ENCODE measurements around the gene MYO1E.

Gene MYO1E

DNA sequence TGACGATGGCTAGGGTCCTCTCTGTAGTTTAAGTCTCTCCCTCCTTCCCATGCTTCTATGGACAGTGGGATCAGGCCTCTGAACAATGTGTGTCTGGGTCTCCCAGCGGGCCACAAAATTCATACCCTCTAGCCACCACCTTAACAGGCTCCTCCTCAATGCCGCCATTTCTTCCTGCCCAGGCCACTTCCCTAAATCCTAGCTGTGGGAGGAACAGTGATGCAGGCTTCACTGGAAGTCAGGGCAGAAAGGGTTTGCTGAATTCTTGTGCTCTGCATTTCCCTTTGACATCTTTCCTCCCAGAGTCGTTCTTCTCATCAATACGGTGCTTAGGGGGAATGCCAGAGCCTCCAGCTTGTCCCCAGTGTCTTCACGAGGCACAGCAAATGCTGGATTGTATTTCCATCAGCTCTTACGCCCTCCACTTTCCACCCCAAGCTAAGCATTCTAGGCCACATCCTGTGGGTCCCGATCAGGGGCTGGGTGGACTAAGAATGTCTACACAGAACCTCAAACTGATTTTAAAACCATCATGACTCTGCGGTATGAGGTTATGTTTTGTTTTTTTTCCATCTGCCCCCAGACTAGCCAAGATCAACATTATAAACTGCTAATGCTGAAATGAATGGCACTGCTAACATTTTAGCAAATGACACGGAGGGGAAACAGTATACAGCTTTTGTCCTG lies 177.9 kb downstream of the MYO1E start:
- DNase-seq (ENCODE audit: low read depth, low spot score): no peak

DNA sequence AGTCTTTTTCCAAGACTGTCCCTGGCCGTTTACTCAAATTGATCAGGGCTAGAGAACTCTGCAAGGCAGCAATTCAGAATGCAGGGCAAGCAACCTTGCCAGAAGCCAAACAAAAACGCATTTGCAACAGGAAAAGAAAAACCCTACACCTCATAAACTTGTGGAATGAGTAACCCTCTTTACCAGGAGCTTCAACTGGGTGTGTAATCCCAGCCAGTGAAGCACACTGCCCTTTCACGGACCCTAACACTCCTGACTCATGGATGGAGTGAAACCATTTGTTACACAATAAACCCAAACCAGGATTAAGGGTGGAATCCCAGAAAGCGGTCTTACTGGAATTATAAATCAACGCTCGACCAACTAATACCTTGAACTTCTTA lies 180.8 kb downstream of the MYO1E start:
- no peak for DNase-seq (ENCODE audit: low read depth, low spot score)

DNA sequence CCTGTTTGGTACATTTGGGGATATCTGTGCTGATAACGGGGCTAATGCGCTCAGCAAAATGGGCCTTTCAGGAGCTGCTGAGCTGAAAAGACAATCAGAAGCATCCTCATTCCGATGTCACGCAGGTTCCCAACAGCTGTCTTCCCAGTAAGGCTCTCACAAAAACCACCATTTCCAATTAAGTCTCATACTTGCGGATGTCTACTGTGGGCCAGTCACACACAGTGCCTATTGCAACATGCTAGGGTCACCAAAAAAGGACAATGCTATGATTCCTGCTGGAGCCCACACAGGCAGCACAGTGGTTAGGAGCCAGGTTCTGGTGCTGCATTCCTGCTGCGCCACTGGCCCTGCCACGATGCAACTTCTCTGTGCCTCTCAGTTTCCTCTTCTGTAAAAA lies 182.4 kb downstream of the MYO1E start:
- no peak for DNase-seq (ENCODE audit: low read depth, low spot score)

DNA sequence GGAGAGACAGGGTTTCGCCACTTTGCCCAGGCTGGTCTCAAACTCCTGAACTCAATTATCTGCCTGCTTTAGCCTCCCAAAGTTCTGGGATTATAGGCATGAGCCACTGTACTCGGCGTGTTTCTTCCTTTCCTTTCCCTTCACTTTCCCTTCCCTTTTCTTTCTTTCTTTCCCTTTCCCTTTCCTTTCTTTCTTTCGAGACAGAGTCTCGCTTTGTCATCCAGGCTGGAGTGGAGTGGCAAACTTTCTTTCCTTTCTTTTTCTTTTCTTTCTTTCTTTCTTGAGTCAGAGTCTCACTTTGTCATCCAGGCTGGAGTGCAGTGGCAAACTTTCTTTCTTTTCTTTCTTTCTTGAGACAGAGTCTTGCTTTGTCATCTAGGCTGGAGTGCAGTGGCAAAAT lies 183.4 kb downstream of the MYO1E start:
- no peak for DNase-seq (ENCODE audit: low read depth, low spot score)

DNA sequence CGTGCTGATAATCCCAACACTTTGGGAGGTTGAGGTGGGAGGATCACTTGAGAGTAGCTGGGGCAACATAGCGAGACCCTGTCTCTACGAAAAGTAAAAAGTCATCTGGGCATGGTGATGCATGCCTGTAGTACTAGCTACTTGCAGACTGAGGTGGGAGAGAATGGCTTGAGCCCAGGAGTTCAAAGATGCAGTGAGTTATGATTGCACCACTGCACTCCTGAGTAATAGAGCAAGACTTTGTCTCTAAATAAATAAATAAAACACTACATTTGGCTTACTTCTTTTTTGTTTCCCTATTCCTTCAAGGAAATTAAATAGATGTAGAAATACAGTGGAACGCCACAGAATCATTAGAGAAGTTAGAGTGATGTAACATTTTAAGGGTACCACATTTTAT lies 186.2 kb downstream of the MYO1E start:
- no peak for DNase-seq (ENCODE audit: low read depth, low spot score)

DNA sequence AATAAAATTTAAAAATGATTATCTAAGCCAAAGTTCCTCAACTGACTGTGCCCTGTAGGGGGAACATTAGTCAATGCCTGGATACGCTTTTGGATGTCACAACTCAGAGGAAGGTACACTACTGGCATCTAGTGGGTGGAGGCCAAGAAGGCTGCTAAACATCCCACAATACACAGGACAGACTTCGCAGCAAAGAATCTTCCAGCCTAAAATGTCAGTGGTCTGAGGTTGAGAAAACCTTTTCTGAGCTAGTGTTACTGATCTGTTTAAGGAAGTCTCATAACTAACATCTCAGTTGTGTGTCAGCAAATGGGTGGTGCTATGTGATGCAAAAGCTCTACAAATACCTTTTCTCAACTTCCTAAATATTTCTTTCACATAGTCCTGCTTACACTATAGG lies 186.9 kb downstream of the MYO1E start:
- no peak for DNase-seq (ENCODE audit: low read depth, low spot score)

DNA sequence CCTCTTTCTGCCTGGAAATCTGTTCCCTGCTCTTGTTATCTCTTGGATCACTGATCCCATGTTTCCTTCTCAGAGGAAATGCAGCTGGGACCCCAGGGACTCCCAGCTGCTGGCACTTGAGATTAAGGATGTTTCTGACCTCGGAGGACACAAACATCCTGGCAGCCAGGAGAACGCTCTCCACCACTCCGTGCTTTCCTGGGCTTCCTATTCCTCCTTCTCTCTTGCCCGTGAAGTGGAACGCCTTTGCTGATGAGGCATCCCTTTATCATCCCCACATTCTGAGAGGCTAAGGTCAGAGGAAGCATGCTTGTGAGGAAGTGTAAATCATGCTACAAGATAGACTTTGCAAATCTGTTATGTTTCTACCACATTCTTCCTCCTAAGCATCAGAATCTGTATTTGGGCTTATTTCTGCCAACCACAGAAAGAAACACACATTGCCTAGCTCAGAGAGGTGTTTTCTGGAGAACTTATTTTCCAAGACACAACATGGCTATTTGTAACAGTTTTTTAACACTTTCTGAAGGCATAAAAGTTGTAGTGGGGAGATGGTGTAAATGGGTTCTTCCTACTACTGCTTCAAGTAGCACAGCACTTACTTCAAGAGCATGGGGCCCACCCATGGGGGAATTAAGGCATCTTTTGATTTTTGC lies 191.6 kb downstream of the MYO1E start:
- no peak for DNase-seq (ENCODE audit: low read depth, low spot score)

DNA sequence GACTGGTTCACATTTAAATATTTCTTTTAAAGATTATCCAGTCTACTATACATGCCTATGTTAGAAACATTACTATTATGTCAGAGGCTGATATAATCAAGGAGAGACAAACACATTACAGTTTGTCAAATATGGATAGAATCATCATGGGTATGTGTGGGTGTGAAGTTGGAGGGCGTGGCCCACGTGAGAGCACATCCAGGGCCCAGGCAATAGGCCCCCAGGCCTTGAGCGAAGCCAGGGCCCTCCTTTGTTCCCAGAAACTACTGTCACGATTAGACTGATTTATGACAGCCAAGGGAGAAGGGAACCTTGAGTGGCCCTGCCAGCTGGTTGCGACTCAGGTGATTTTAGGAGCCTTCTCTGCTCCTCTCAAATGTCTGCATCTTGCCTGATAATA lies 193.0 kb downstream of the MYO1E start:
- DNase-seq (ENCODE audit: low read depth, low spot score): no peak

DNA sequence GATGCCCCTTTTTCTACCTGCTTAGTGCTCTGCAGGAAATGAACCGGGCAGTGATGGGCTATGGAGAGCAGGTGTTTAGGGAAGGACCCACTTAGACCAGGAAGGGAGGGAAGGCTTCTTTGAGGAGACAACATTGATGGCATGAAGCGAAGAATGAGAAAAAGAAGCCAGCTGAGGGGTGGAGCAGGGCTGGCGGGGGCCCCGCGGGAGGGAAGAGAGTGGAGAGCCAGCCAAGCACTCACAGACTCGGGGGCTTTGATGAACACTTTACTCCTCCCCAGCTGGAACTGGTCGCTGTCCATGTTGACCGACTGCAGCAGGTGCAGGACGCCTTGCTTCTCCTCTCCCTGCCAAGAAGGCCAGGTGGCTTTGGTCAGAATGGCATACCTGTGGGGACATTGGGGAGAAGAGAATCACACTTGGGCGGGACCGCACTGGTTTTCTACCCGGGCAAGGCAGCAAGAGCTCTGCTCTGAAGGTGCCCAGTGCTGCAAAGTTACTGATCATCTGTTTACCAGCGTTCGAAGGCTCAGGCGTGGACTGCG lies 194.4 kb downstream of the MYO1E start:
- no peak for DNase-seq (ENCODE audit: low read depth, low spot score)

DNA sequence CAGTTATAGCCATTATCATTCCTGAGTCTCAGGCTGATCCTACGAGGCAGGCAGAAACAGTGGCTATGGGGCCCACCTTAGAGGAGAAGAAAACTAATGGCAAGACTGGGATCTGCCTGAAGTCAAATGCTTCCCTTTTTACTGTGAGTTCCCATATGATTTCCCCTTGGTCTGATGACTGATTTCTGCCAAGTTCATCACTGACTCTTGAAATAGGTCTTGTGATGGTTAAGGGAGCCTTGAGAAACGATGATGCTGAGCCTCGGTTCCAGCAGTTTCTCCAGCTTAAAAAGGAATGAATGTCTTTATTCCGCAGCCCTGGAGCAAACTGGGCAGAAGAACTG lies 195.4 kb downstream of the MYO1E start:
- no peak for DNase-seq (ENCODE audit: low read depth, low spot score)

DNA sequence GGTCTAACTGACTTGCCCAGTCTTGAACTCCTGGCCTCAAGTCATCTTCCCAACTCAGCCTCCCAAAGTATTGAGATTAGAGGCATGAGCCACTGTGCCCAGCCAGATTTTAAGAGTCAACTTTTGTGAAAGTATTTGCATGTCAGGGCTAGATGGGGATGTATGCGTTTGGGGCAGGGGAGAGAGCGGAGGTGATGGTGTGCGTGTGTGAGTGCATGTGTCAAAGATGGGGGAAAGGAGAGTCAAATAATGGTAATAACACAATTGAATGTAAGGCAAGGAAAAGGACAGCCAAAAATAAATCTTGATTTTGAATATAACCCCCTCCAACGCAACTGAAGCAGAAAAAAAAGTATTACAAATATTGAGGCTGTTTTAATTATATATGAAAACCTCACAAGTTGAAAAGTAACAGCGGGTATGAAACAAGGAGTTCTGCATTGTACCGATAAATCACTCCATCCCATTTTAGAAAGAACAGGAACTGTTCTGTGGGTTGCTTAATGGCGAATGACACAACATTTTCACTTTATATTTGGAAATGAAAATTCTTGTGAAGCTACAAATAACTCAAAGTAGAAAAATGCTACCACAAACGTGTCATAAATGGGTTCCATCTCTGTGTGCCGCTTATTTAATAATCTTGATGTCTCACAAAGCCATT lies 195.9 kb downstream of the MYO1E start:
- no peak for DNase-seq (ENCODE audit: low read depth, low spot score)

DNA sequence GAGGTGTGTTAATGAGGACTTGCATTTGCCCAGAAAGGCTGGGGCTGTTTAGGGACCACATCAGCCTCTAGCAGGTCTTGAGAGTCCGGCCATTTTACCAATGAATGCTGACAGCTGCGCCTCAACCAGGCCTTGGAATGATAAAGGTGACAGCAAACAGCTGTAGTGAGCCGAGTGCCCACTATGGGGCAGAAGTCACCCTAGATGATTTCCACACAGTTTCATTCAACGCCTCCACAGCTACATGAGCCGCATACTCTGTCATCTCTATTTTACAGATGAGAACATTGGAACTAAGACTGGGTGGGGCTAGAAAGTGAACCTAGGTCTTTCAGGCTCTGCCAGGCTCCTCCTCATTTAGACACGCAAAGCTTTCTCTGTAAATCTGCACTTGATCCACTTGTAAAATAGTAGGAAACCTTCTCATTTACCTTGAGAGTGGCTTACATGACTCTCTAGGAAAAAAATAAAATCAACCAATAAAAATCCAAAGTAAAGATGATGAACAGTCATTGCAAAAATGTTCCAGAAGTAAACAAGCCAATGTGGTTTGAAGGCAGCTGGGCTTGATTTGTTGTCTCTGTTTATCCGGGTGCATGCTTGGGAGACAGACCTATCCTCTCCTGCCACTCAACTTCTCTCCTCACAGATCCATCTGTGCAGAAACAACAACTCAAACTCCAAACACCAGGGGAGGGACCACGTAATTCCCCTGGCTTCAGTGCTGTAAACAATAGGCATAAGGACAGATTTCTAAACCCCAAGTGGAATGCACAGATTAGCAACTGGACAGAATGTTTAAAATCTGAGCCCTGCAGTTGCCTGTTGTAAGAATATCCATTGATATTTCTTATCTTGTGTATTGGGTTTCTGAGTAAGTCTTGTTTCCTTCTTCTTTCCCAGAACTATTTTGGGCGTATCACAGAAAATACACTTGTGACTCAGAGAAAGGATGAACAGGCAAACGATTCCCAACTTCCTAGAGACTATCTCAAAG lies 197.5 kb downstream of the MYO1E start:
- DNase-seq (ENCODE audit: low read depth, low spot score): peak; percentile 43

DNA sequence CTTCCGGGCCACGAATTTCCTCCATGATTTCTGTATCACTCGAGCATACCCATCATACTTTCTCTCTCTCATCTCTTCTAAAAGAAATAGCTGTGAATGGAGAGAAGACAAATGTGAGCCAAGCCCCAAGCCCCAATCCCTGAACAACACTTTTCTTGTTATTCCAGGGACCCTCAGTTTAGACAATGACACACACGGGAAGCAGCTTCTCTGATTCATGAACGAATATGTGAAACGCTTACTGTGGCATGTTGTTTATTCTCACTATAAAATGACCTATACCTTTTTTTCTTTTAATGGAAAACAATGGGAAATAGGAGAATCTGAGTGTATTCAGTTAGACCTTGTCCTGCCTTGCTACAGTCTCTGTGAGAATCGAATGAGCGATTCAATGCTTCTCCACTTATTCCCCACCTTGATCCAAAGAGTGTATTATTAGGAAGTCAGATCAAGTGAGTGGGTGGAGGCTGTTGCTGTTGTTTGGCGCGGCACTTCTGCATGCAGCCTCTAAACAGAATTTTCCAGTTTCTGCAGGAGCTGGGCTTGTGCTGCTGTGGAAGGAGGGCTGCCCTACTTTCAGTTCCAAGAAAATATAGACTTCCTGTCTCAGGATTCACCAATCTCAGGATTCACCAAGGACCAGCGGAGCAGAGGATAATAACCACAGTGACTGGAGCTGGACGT lies 198.4 kb downstream of the MYO1E start:
- no peak for DNase-seq (ENCODE audit: low read depth, low spot score)

DNA sequence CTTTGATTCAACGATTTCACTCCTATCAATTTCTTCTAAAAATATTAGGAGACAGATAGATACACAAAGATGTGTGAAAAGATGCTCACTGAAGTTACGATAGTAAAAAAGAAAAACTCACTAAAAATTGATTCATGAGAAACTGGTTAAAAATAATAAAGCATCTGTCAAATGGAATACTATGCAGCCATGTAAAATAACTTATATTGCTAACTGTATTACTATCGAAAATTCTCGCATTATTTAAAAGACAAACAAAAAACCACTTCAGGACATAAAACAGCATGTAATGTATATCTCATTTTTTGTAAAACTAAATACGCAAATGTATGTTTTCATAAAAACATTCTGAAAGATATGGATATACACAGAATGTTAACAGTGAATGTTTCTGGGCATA lies 199.5 kb downstream of the MYO1E start:
- DNase-seq (ENCODE audit: low read depth, low spot score): no peak

DNA sequence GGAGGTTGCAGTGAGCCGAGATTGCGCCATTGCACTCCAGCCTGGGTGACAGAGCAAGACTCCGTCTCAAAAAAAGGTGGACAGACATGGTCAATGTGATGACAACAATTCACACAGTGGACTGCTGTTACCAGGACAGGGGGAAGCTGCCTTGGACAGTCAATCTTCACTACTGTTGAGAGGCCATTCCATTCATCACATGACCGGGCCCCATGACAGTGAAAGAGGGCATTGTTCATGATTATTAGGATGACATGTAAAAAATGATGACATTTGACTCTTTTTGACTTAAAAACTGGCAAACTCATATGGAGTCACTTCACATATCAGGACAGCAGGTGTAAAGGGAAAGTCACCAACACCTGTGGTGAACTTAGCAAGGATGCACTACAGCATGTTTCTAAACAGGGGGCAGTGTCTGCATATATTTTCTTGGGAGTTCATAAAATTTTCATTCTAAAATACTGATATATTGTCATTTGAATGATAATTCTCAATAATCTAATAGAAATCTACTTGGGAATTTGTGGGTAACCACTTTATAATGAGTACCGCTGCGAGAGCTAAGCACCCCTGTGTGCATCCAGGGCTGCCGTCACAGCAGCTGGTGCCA lies 200.3 kb downstream of the MYO1E start:
- no peak for DNase-seq (ENCODE audit: low read depth, low spot score)

DNA sequence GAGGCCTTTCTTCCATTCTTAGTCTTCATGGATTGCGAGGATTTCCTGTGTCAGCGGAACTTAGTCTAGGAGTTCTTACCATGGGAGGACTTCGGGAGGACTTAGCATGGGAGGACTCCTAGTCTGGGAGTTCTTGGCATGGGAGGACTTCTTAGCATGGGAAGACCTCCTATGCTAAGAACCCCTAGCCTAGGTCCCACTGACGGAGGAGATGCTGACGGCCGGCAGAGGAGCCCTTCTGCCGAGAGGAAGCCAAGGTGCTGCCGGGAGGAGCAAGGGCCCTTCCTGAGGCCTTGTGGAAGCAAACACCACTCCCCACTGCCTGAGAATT lies 201.6 kb downstream of the MYO1E start:
- DNase-seq (ENCODE audit: low read depth, low spot score): no peak

DNA sequence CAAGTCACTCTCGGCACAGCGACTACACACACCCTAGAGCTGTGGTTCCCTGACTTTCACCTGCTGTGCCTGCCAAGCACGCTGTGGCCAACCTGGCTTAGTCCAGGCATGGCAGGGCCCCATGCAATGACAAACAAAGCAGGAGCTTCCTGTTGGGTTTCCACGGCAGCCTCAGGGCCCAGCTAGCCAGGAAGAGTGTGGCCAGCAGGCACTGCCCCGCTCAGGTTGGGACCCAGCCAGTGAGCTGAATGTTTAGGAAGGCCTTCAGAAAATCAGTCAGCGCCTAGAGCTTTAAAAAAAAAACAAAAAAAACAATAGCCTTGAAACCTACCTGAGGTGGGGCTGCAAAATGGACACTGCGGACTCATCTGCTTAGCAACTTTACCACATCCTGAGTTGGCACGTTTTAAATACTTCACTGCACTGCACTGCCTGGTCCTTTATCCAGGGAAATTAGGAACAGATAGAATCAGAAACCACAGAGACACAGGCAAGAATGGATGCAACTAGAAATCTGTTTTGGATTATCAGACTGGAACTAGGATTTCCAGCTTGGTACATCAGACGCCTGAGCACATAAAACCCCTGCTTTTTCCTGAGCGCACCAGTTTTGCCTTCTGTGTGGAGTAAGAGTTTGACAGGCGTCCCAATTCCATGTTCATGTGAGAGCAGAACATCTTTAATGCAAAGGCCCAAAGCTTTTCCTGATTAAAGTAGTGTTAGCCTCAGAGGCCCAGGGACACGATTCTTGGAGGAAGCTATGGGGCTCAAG lies 202.2 kb downstream of the MYO1E start:
- no peak for DNase-seq (ENCODE audit: low read depth, low spot score)

DNA sequence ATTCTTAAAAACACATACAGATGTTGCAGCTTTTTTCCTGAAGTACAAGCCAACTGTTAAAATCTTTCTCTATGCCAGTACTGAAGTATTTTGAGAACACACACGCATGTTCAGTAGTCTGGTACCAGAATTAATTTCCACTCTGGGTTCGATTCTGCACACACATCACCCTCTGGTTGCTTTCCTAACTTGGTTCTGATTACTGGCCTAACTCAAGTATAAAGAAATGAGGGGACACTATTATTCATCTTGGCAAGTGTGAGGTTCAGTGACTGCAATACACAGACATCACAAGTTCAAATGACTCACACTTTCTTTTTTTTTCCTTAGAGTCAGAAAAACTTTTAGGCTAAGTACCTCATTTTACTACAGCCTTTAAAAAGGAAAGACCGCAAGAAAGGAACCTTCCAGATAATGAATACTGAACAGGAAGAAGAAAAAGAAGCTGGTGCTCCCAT lies 203.4 kb downstream of the MYO1E start:
- no peak for DNase-seq (ENCODE audit: low read depth, low spot score)

DNA sequence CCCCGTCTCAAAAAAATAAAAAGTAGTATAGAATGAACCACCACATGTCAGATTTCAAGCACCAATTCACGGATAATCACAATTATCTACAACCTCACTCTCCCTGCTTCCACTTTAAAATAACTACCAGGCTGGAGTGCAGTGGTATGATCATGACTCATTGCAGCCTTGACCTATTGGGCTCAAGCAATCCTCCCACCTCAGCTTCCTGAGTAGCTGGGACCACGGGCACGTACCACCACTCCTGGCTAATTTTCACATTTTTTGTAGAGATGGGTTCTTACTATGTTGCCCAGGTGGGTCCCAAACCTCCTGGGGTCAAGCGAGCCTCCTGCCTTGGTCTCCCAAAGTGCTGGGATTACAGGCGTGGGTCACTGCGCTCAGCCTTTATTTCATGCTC lies 204.1 kb downstream of the MYO1E start:
- no peak for DNase-seq (ENCODE audit: low read depth, low spot score)

Data from smooth muscle cell of the brain vasculature (primary cell).